Esophagus muscularis mucosa (tissue), 4 donors: Measurements from ENCODE around the gene DENND4C. TPM values are rescaled to one million over a fixed set of nuclear protein-coding genes. Genes with fewer than 3 reads are reported as not detected.

Experiments used
- DNase-seq: peaks from one replicate; pipeline ENCODE4 v3.0.0-alpha.2; 2017; ENCODE audit errors: extremely low spot score
- H3K27ac ChIP-seq, 4 donors: fragments of 200-600 bp; sonication (generic); replicated peaks in 1 of 4; 1 replicate in 3 of 4; 2 replicates in 1 of 4; pipeline ENCODE4 v1.5.1; 2016 to 2019; ENCODE audit warnings: mild to moderate bottlenecking in 1 of 4
- H3K27me3 ChIP-seq, 4 donors: fragments of 200-600 bp; sonication (generic); one replicate each; pipeline versions ENCODE4 v1.5.1 to v1.6.0; 2016 to 2019
- H3K36me3 ChIP-seq, 4 donors: fragments of 200-600 bp; sonication (generic); one replicate each; pipeline ENCODE4 v1.5.1; 2016 to 2019
- H3K4me1 ChIP-seq, 4 donors: fragments of 200-600 bp; sonication (generic); one replicate each; pipeline ENCODE4 v1.5.1; 2016 to 2019
- H3K4me3 ChIP-seq, 4 donors: fragments of 200-600 bp; sonication (generic); 1 replicate in 2 of 4; 2 replicates in 2 of 4; pipeline ENCODE4 v1.5.1; 2016 to 2019; ENCODE audit warnings: mild to moderate bottlenecking in 4 of 4, moderate library complexity in 1 of 4
- H3K9me3 ChIP-seq, 4 donors: fragments of 200-600 bp; sonication (generic); 1 replicate in 3 of 4; 2 replicates in 1 of 4; pipeline ENCODE4 v1.5.1; 2016 to 2019
- CTCF ChIP-seq, 3 experiments: fragments of 200-600 bp in 2 of 3; fragments of 450-650 bp in 1 of 3; sonication (generic) in 2 of 3; IDR thresholded peaks; one replicate each; pipeline ENCODE4 v1.5.1; 2017 to 2019; ENCODE audit warnings: antibody characterized with exemption in 3 of 3, mild to moderate bottlenecking in 2 of 3, moderate library complexity in 1 of 3
- EP300 ChIP-seq: sonication (generic); formaldehyde crosslinking; IDR thresholded peaks from one replicate; pipeline ENCODE4 v1.6.1; 2017; ENCODE audit warnings: antibody characterized with exemption
- POLR2A ChIP-seq: fragments of 450-650 bp; IDR thresholded peaks from one replicate; pipeline ENCODE4 v1.6.1; 2017; ENCODE audit warnings: antibody characterized with exemption, moderate library complexity, mild to moderate bottlenecking, low read depth
- POLR2AphosphoS5 ChIP-seq, 2 donors: sonication (generic); formaldehyde crosslinking; IDR thresholded peaks; one replicate each; pipeline ENCODE4 v1.6.1; 2017; ENCODE audit warnings: antibody characterized with exemption in 2 of 2
- WGBS: methylation state at CpG from one replicate; pipeline ENCODE4 v1.1.5; 2018; 5-methylcytosine and 5-hydroxymethylcytosine counted together
- intact Hi-C: fragments of 100-400 bp; cut with DNase I; formaldehyde crosslinking; loops from one replicate; pipeline ENCODE4 v1.15.1; 2023
- total RNA-seq, 4 donors: library from RNA; depleted of rRNA; stranded (reverse); fragments of >200 nt; gene quantifications; one replicate each; pipeline versions ENCODE4 v1.1.0 to v1.2.1, GENCODE V29; 2016

Gene DENND4C
- total RNA-seq, 4 donors from 2014 or later: 59.1 to 97.3 (median 88.1) TPM

- no peak overlapping the region for H3K27ac ChIP-seq
- peaks cover 15 to 88% (median 63%) of the 10 kb centered on the region in 4 donors for H3K36me3 ChIP-seq
- no peak overlapping the region for H3K4me3 ChIP-seq
- no peaks in the 10 kb centered on the region for H3K4me1 ChIP-seq
- 92% methylated on average over 2 of the region's 2 CpGs for WGBS
- no peaks in the 10 kb centered on the region for H3K27me3 ChIP-seq
- no peaks in the 10 kb centered on the region for H3K9me3 ChIP-seq
- intact Hi-C loops: no loop called here
- TF ChIP-seq EP300 (no peak), POLR2AphosphoS5 (IDR thresholded peaks at IDR 0.05) (no peak), CTCF (IDR thresholded peaks at IDR 0.05) (no peak), POLR2A (no peak)
- DNase-seq: no peak
Measured at GRCh38 chr9:19298436-19299000, 68.0 kb downstream of the DENND4C start.

- intact Hi-C loops: no loop called here
- no peak overlapping the region for H3K4me3 ChIP-seq
- 89% methylated on average over 1 of the region's 1 CpG for WGBS
- peaks cover 11 to 69% (median 54%) of the 10 kb centered on the region in 4 donors for H3K36me3 ChIP-seq
- H3K4me1 ChIP-seq: no peaks in the 10 kb centered on the region
- TF ChIP-seq POLR2AphosphoS5 (IDR thresholded peaks at IDR 0.05): no peak
- no peak for TF ChIP-seq EP300
- no peak for TF ChIP-seq CTCF (IDR thresholded peaks at IDR 0.05)
- no peak for TF ChIP-seq POLR2A
- no peak overlapping the region for H3K27ac ChIP-seq
- no peak for DNase-seq
- H3K27me3 ChIP-seq: no peaks in the 10 kb centered on the region
- H3K9me3 ChIP-seq: no peaks in the 10 kb centered on the region
Measured at GRCh38 chr9:19303216-19303615, 72.7 kb downstream of the DENND4C start.

- Histone ChIP-seq H3K36me3 (peaks cover under 1 to 43% (median 32%) of the 10 kb centered on the region in 4 donors), H3K4me3 (no peak overlapping the region), H3K9me3 (no peaks in the 10 kb centered on the region), H3K27me3 (no peaks in the 10 kb centered on the region), H3K4me1 (no peaks in the 10 kb centered on the region), H3K27ac (no peak overlapping the region)
- DNase-seq: no peak
- intact Hi-C loops: no loop called here
- TF ChIP-seq POLR2AphosphoS5 (IDR thresholded peaks at IDR 0.05): no peak
- TF ChIP-seq POLR2A: no peak
- no peak for TF ChIP-seq CTCF (IDR thresholded peaks at IDR 0.05)
- TF ChIP-seq EP300: no peak
- WGBS: over 99% methylated on average over 5 of the region's 5 CpGs
Measured at GRCh38 chr9:19306568-19306967, 76.1 kb downstream of the DENND4C start.

- no peak for DNase-seq
- Histone ChIP-seq H3K36me3 (peaks cover 0 to 28% (median 11%) of the 10 kb centered on the region in 4 donors), H3K9me3 (no peaks in the 10 kb centered on the region), H3K4me3 (no peak overlapping the region), H3K27me3 (no peaks in the 10 kb centered on the region), H3K4me1 (no peaks in the 10 kb centered on the region), H3K27ac (no peak overlapping the region)
- WGBS: 98% methylated on average over 1 of the region's 1 CpG
- intact Hi-C loops: no loop called here
- TF ChIP-seq EP300: no peak
- no peak for TF ChIP-seq POLR2AphosphoS5 (IDR thresholded peaks at IDR 0.05)
- TF ChIP-seq POLR2A: no peak
- TF ChIP-seq CTCF (IDR thresholded peaks at IDR 0.05): no peak
Measured at GRCh38 chr9:19310246-19310645, 79.8 kb downstream of the DENND4C start.

GRCh38 chr9:19313573-19313972 lies 83.1 kb downstream of the DENND4C start:
- TF ChIP-seq EP300 (no peak), POLR2A (no peak), POLR2AphosphoS5 (IDR thresholded peaks at IDR 0.05) (no peak), CTCF (IDR thresholded peaks at IDR 0.05) (no peak)
- Histone ChIP-seq H3K27ac (no peak overlapping the region), H3K4me1 (no peaks in the 10 kb centered on the region), H3K36me3 (peaks cover 3 to 41% (median 17%) of the 10 kb centered on the region in 4 donors), H3K4me3 (no peak overlapping the region), H3K9me3 (no peaks in the 10 kb centered on the region), H3K27me3 (no peaks in the 10 kb centered on the region)
- DNase-seq: no peak
- 65% methylated on average over 3 of the region's 3 CpGs for WGBS
- intact Hi-C loops: no loop called here
